Activated CD8-positive, alpha-beta T cell treated with anti-CD3 and anti-CD28 coated beads for 36 hours (primary cell): ENCODE results near the gene PLK3. TPM values are rescaled to one million over a fixed set of nuclear protein-coding genes. Genes with fewer than 3 reads are reported as not detected.

Source experiments
- ATAC-seq: fragments of 200-7000 bp; cut with Tn5 transposase; one replicate; pipeline ENCODE4 v1.10.0; 2021; ENCODE audit warnings: mild to moderate bottlenecking, moderate library complexity
- CTCF ChIA-PET: fragments of 350-600 bp; sonication (Branson Sonifier 250); formaldehyde crosslinking; loops from one replicate; lab custom pipeline; 2021; ENCODE audit warnings: antibody characterized with exemption; lab: Charles Lee
- POLR2A ChIA-PET: fragments of 350-600 bp; sonication (Branson Sonifier 250); formaldehyde crosslinking; loops from one replicate; lab custom pipeline; 2021; ENCODE audit warnings: antibody characterized with exemption; lab: Charles Lee
- DNase-seq: peaks from one replicate; pipeline ENCODE4 v3.0.0-alpha.2; 2020
- H3K27ac Mint-ChIP-seq: one replicate; pipeline ENCODE4 v1.8.0; 2021; ENCODE audit warnings: mild to moderate bottlenecking, mixed read lengths
- H3K27me3 Mint-ChIP-seq: one replicate; pipeline ENCODE4 v1.8.0; 2021; ENCODE audit warnings: mixed read lengths
- H3K36me3 Mint-ChIP-seq: one replicate; pipeline ENCODE4 v1.8.0; 2021; ENCODE audit warnings: low read depth, mixed read lengths
- H3K4me1 Mint-ChIP-seq: one replicate; pipeline ENCODE4 v1.8.0; 2021; ENCODE audit warnings: low read depth, mixed read lengths
- H3K4me3 Mint-ChIP-seq: one replicate; pipeline ENCODE4 v1.8.0; 2021; ENCODE audit warnings: mild to moderate bottlenecking, moderate library complexity, mixed read lengths
- H3K9me3 Mint-ChIP-seq: one replicate; pipeline ENCODE4 v1.8.0; 2021; ENCODE audit warnings: mixed read lengths
- CTCF ChIP-seq: fragments of 200-600 bp; IDR thresholded peaks from one replicate; pipeline ENCODE4 v1.8.0; 2022; ENCODE audit warnings: antibody characterized with exemption, mild to moderate bottlenecking
- intact Hi-C: fragments of 100-400 bp; cut with micrococcal nuclease; formaldehyde crosslinking; loops from one replicate; pipeline ENCODE4 v1.10.0; 2022
- total RNA-seq, 2 experiments: library from RNA; stranded (reverse); gene quantifications; one replicate each; pipeline ENCODE4 v1.2.3, GENCODE V29; 2021

PLK3 gene
- total RNA-seq, 2 experiments from 2014 or later: 36.4 to 36.6 TPM

GRCh38 chr1:44775078-44775929, 24.9 kb upstream of the PLK3 start, which contains the start of gene RPS8:
Gene RPS8 (plus strand): TSS chr1:44775540. CDS start chr1:44775597, 57 bp downstream.
- H3K9me3 Mint-ChIP-seq: no peaks in the 10 kb centered on the region
- H3K4me3 Mint-ChIP-seq: peak within 1 kb of the TSS; percentile 91
- no peak for TF ChIP-seq CTCF
- peak; percentile 79 for ATAC-seq
- H3K36me3 Mint-ChIP-seq: peaks cover 52% of the 10 kb centered on the region
- intact Hi-C loops: loop anchor here (5.0 kb wide), 1 partner anchor 43 kb away; the partner anchor contains the start of gene RNU5D-1
- peaks cover 35% of the 10 kb centered on the region for H3K4me1 Mint-ChIP-seq
- CTCF ChIA-PET: interaction anchor here (0.7 to 3.0 kb wide), 11 partner anchors 8 to 129 kb away, joined by 3 to 28 read pairs (median 4); partner anchors contain the start of genes PLK3 and RNU5D-1
- no peaks in the 10 kb centered on the region for H3K27me3 Mint-ChIP-seq
- DNase-seq: peak; percentile 95
- H3K27ac Mint-ChIP-seq: peak within 1 kb of the TSS; percentile 96
- POLR2A ChIA-PET: interaction anchor here (0.6 to 10.7 kb wide), 29 partner anchors 9 to 736 kb away, joined by 3 to 181 read pairs (median 8); partner anchors contain the start of genes BEST4, BTBD19, DYNLT4 and HECTD3

GRCh38 chr1:44775930-44776729, 24.0 kb upstream of the PLK3 start:
- intact Hi-C loops: loop anchor here (5.0 kb wide), 1 partner anchor 44 kb away; the partner anchor contains the start of gene RNU5D-1
- no peaks in the 10 kb centered on the region for H3K27me3 Mint-ChIP-seq
- peak; percentile 17 for ATAC-seq
- peaks cover 38% of the 10 kb centered on the region for H3K4me1 Mint-ChIP-seq
- POLR2A ChIA-PET: interaction anchor here (0.6 to 10.7 kb wide), 26 partner anchors 10 to 735 kb away, joined by 3 to 181 read pairs (median 8); partner anchors contain the start of genes BEST4, BTBD19, DYNLT4 and HECTD3
- peak; percentile 52 for DNase-seq
- no peaks in the 10 kb centered on the region for H3K9me3 Mint-ChIP-seq
- peak overlapping the region; percentile 91 for H3K4me3 Mint-ChIP-seq
- no peak for TF ChIP-seq CTCF
- H3K36me3 Mint-ChIP-seq: peaks cover 61% of the 10 kb centered on the region
- CTCF ChIA-PET: interaction anchor here (0.7 to 3.0 kb wide), 9 partner anchors 9 to 128 kb away, joined by 3 to 28 read pairs (median 4); partner anchors contain the start of genes PLK3 and RNU5D-1
- peak overlapping the region; percentile 96 for H3K27ac Mint-ChIP-seq

GRCh38 chr1:44776730-44777068, 23.5 kb upstream of the PLK3 start:
- CTCF ChIA-PET: interaction anchor here (1.0 to 3.0 kb wide), 5 partner anchors 8 to 127 kb away, joined by 3 to 28 read pairs (median 7); partner anchors contain the start of gene RNU5D-1
- peak overlapping the region; percentile 96 for H3K27ac Mint-ChIP-seq
- intact Hi-C loops: loop anchor here (5.0 kb wide), 1 partner anchor 44 kb away; the partner anchor contains the start of gene RNU5D-1

GRCh38 chr1:44777547-44777946, 22.6 kb upstream of the PLK3 start:
- no peak for DNase-seq
- Mint-ChIP-seq H3K9me3 (no peaks in the 10 kb centered on the region), H3K27ac (peak overlapping the region; percentile 96), H3K36me3 (peaks cover 73% of the 10 kb centered on the region), H3K4me3 (peak overlapping the region; percentile 91), H3K27me3 (no peaks in the 10 kb centered on the region), H3K4me1 (peaks cover 42% of the 10 kb centered on the region)
- intact Hi-C loops: loop anchor here (5.0 kb wide), 1 partner anchor 45 kb away; the partner anchor contains the start of gene RNU5D-1
- no peak for ATAC-seq
- ChIA-PET POLR2A (interaction anchor here (1.0 to 10.7 kb wide), 10 partner anchors 10 to 54 kb away, joined by 3 to 181 read pairs (median 89); partner anchors contain the start of genes BEST4, BTBD19, DYNLT4 and PLK3), CTCF (interaction anchor here (1.7 kb wide), 1 partner anchor 47 kb away, joined by 4 read pairs; the partner anchor contains the start of gene RNU5D-1)
- TF ChIP-seq CTCF: no peak

More at GRCh38 chr1:44776730-44777068, 23.5 kb upstream of the PLK3 start:
- ATAC-seq (no peak), DNase-seq (no peak)
- POLR2A ChIA-PET: interaction anchor here (0.9 to 10.7 kb wide), 14 partner anchors 10 to 234 kb away, joined by 3 to 181 read pairs (median 38); partner anchors contain the start of genes BEST4, BTBD19, DYNLT4 and HECTD3
- no peaks in the 10 kb centered on the region for H3K9me3 Mint-ChIP-seq
- no peaks in the 10 kb centered on the region for H3K27me3 Mint-ChIP-seq
- H3K4me3 Mint-ChIP-seq: peak overlapping the region; percentile 91
- no peak for TF ChIP-seq CTCF
- H3K4me1 Mint-ChIP-seq: peaks cover 39% of the 10 kb centered on the region
- H3K36me3 Mint-ChIP-seq: peaks cover 66% of the 10 kb centered on the region
